GM10847 (cell line): ENCODE data around the gene PDE6D.

Experiments used
- POLR2A ChIP-seq: IDR thresholded peaks from 2 replicates; pipeline ENCODE4 v1.6.1; 2011; ENCODE audit not compliant: insufficient read length; ENCODE audit errors: extremely low read depth

Gene PDE6D

GRCh38 chr2:231785413-231785812 is 4.3 kb upstream of the PDE6D start:
- no peak for TF ChIP-seq POLR2A

- no peak for TF ChIP-seq POLR2A
Observed at GRCh38 chr2:231781798-231782726, 980 bp upstream of the PDE6D start.

- no peak for TF ChIP-seq POLR2A
Observed at GRCh38 chr2:231780123-231780908, 766 bp downstream of the PDE6D start.

GRCh38 chr2:231769170-231770136 is 11.6 kb downstream of the PDE6D start:
- no peak for TF ChIP-seq POLR2A

GRCh38 chr2:231765496-231765929 is 15.6 kb downstream of the PDE6D start:
- no peak for TF ChIP-seq POLR2A

- TF ChIP-seq POLR2A: no peak
Observed at GRCh38 chr2:231764760-231765159, 16.3 kb downstream of the PDE6D start.

GRCh38 chr2:231764124-231764523 is 17.0 kb downstream of the PDE6D start:
- TF ChIP-seq POLR2A: no peak

- TF ChIP-seq POLR2A: no peak
Observed at GRCh38 chr2:231761735-231762134, 19.3 kb downstream of the PDE6D start.

GRCh38 chr2:231752061-231752460 is 29.0 kb downstream of the PDE6D start:
- TF ChIP-seq POLR2A: no peak

- TF ChIP-seq POLR2A: no peak
Observed at GRCh38 chr2:231751042-231751815, 29.9 kb downstream of the PDE6D start.

GRCh38 chr2:231745303-231746038 is 35.6 kb downstream of the PDE6D start:
- no peak for TF ChIP-seq POLR2A

GRCh38 chr2:231743376-231744116 is 37.5 kb downstream of the PDE6D start:
- no peak for TF ChIP-seq POLR2A

- TF ChIP-seq POLR2A: no peak
Observed at GRCh38 chr2:231737761-231738160, 43.3 kb downstream of the PDE6D start.
